Osteoblast (primary cell): Measurements from ENCODE around the gene MXRA7. TPM values are rescaled to one million over a fixed set of nuclear protein-coding genes. Genes with fewer than 3 reads are reported as not detected.

Experiments
- DNase-seq: peaks from one replicate; pipeline ENCODE4 v3.0.0; 2011; ENCODE audit warnings: low spot score, mixed read lengths; ENCODE audit not compliant: insufficient read length; ENCODE audit errors: missing footprints
- H2AFZ ChIP-seq: 2 replicates; pipeline ENCODE4 v1.6.0; 2011; ENCODE audit warnings: mild to moderate bottlenecking, low read length
- H3K27ac ChIP-seq: 2 replicates; pipeline ENCODE4 v1.5.1; 2011; ENCODE audit warnings: mild to moderate bottlenecking, low read depth, low read length, moderate library complexity
- H3K27me3 ChIP-seq: 2 replicates; pipeline ENCODE4 v1.6.0; 2012; ENCODE audit warnings: mild to moderate bottlenecking, control low read depth, inconsistent platforms, low read length, moderate library complexity; ENCODE audit not compliant: insufficient read depth
- H3K36me3 ChIP-seq: 2 replicates; pipeline ENCODE4 v1.5.1; 2011; ENCODE audit warnings: mild to moderate bottlenecking, low read length, control low read depth, moderate library complexity; ENCODE audit not compliant: insufficient read depth
- H3K4me1 ChIP-seq: 2 replicates; pipeline ENCODE4 v1.5.1; 2011; ENCODE audit warnings: mild to moderate bottlenecking, low read length, control low read depth, moderate library complexity; ENCODE audit not compliant: insufficient read depth
- H3K4me2 ChIP-seq: 2 replicates; pipeline ENCODE4 v1.6.0; 2011; ENCODE audit warnings: mild to moderate bottlenecking, low read length; ENCODE audit not compliant: insufficient read depth
- H3K4me3 ChIP-seq: fragments of 200-600 bp; sonication (generic); 3 replicates; pipeline ENCODE4 v1.5.1; 2012; ENCODE audit warnings: mild to moderate bottlenecking, low read length, inconsistent platforms; ENCODE audit not compliant: insufficient read depth
- H3K79me2 ChIP-seq: 2 replicates; pipeline ENCODE4 v1.6.0; 2012; ENCODE audit warnings: mild to moderate bottlenecking, low read length, control low read depth, inconsistent platforms; ENCODE audit not compliant: insufficient read depth
- H3K9me3 ChIP-seq: 2 replicates; pipeline ENCODE4 v1.5.1; 2011; ENCODE audit warnings: low read depth, low read length, control low read depth
- H4K20me1 ChIP-seq: 2 replicates; pipeline ENCODE4 v1.6.0; 2012; ENCODE audit warnings: mild to moderate bottlenecking, low read length, control low read depth; ENCODE audit not compliant: insufficient read depth
- total RNA-seq: library from RNA; depleted of rRNA; stranded (reverse); fragments of >200 nt; gene quantifications from 2 replicates; pipeline ENCODE4 v1.2.3, GENCODE V29; 2012
- TF ChIP-seq, protein P1 (sequence below): IDR thresholded peaks from 2 replicates; pipeline ENCODE4 v1.5.1; 2011; ENCODE audit warnings: mild to moderate bottlenecking, low read depth, low read length, moderate library complexity; ENCODE audit errors: extremely low read depth

Gene MXRA7
- total RNA-seq, 1 donor, result 352 TPM

DNA sequence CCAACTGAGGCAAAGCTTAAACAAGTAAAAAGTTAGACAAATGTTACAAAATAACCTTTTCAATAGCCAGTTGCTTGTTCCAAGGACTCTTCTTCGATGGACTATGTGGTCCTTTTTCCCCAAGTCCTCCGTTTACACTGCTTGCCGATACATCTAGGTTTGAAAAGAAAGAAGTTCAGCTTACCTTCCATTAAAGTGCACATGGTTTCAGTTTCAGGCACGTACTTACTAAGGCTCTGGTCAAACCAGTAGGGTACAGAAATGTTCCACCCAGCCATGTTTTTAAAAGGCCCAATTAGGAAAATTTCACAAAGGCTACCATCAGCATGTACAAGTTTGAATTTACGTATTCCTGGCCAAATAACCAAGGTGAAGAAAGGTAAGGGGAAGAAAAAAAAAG lies 24.2 kb upstream of the MXRA7 start:
- H3K4me3 ChIP-seq, result peak overlapping the region; percentile 98
- H3K79me2 ChIP-seq, result peaks cover 83% of the 10 kb centered on the region
- H3K4me2 ChIP-seq, result peak overlapping the region; percentile 94
- TF ChIP-seq, protein P1, sequence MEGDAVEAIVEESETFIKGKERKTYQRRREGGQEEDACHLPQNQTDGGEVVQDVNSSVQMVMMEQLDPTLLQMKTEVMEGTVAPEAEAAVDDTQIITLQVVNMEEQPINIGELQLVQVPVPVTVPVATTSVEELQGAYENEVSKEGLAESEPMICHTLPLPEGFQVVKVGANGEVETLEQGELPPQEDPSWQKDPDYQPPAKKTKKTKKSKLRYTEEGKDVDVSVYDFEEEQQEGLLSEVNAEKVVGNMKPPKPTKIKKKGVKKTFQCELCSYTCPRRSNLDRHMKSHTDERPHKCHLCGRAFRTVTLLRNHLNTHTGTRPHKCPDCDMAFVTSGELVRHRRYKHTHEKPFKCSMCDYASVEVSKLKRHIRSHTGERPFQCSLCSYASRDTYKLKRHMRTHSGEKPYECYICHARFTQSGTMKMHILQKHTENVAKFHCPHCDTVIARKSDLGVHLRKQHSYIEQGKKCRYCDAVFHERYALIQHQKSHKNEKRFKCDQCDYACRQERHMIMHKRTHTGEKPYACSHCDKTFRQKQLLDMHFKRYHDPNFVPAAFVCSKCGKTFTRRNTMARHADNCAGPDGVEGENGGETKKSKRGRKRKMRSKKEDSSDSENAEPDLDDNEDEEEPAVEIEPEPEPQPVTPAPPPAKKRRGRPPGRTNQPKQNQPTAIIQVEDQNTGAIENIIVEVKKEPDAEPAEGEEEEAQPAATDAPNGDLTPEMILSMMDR, result no peak
- no peaks in the 10 kb centered on the region for H3K9me3 ChIP-seq
- H3K27ac ChIP-seq, result peak overlapping the region; percentile 86
- no peak overlapping the region for H2AFZ ChIP-seq
- peaks cover 40% of the 10 kb centered on the region for H3K4me1 ChIP-seq
- peaks cover 35% of the 10 kb centered on the region for H4K20me1 ChIP-seq
- peaks cover 53% of the 10 kb centered on the region for H3K36me3 ChIP-seq
- peak; percentile 71 for DNase-seq
- no peaks in the 10 kb centered on the region for H3K27me3 ChIP-seq

DNA sequence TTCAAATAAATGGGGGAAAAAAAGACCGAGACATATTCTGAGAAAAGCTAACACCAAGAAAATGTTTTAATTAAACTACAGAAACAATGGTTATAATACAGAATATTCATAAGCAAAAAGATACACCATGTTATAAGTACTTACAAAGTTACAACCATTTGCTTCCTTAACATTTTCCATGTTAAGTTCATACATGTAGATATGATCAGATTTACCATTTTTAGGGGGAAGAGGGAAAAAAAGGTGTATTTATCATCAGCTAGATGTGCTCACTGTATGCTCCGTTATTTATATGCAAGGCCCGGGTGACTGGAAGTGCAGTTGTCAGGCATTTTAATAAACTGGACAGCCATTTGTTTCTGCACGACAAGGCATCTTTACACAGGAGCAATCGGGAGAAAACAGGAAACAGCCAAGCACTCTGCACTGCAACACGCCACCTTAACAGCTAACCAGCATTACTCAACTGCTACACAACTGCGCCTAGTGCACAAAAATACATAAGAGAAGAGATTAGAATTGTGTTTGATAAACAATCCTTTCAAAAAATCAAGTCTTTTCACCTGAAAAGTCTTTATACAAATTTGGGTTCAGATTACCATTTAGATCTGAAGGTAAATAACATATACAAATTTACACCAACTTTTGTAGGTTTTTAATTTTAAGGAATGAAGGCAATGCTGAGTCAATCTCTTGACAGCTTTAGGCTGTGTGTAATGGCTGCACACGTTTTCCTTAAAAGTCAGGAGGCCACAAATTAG lies 23.5 kb upstream of the MXRA7 start:
- H3K36me3 ChIP-seq, result peaks cover 57% of the 10 kb centered on the region
- H3K27ac ChIP-seq, result peak overlapping the region; percentile 86
- H3K79me2 ChIP-seq, result peaks cover 86% of the 10 kb centered on the region
- peak overlapping the region; percentile 94 for H3K4me2 ChIP-seq
- DNase-seq, result peak; percentile 92
- H2AFZ ChIP-seq, result no peak overlapping the region
- H4K20me1 ChIP-seq, result peaks cover 40% of the 10 kb centered on the region
- no peaks in the 10 kb centered on the region for H3K27me3 ChIP-seq
- peak overlapping the region; percentile 98 for H3K4me3 ChIP-seq
- TF ChIP-seq, protein P1, result no peak
- H3K4me1 ChIP-seq, result peaks cover 43% of the 10 kb centered on the region
- H3K9me3 ChIP-seq, result no peaks in the 10 kb centered on the region

DNA sequence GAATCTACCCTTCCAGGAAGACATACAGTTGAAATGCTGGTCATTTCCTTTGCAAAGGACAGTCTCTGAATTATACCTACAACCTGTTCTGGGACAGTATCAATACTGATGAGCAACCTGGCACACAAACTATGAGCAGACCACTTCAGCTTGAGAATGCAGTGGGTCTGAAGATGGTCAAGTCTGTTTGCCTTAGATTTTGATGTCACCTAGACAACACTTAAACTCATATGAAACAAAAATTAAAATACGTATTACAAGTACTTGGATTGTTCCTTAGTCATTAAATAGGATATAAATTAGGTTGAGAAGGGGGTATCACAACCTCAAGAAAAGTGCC lies 22.8 kb upstream of the MXRA7 start:
- peaks cover 40% of the 10 kb centered on the region for H4K20me1 ChIP-seq

More for the DNA sequence above, 22.8 kb upstream of the MXRA7 start:
- peaks cover 57% of the 10 kb centered on the region for H3K36me3 ChIP-seq
- peak overlapping the region; percentile 50 for H3K27ac ChIP-seq
- peak overlapping the region; percentile 98 for H3K4me3 ChIP-seq
- no peaks in the 10 kb centered on the region for H3K9me3 ChIP-seq
- H3K4me2 ChIP-seq, result peak overlapping the region; percentile 94
- DNase-seq, result peak; percentile 4
- no peaks in the 10 kb centered on the region for H3K27me3 ChIP-seq
- peaks cover 37% of the 10 kb centered on the region for H3K4me1 ChIP-seq
- TF ChIP-seq, protein P1, result no peak
- peaks cover 86% of the 10 kb centered on the region for H3K79me2 ChIP-seq
- no peak overlapping the region for H2AFZ ChIP-seq
